SK-N-SH (cell line): Measurements from ENCODE around the gene FBN1. TPM values are rescaled to one million over a fixed set of nuclear protein-coding genes. Genes with fewer than 3 reads are reported as not detected.

Source experiments
- CTCF ChIA-PET: fragments of 300-600, 350-600 bp; formaldehyde crosslinking; extraction: SDS; loops from one replicate; lab custom pipeline; 2021; lab: Yijun Ruan, JAX
- POLR2A ChIA-PET: fragments of 350-600 bp; sonication (Branson Sonifier 250); formaldehyde crosslinking; extraction: SDS; loops from one replicate; lab custom pipeline; 2020; ENCODE audit warnings: antibody characterized with exemption, inconsistent platforms; lab: Yijun Ruan, JAX
- DNase-seq: peaks from one replicate; pipeline ENCODE4 v3.0.0; 2012
- H2AFZ ChIP-seq: fragments of 200-600 bp; sonication (generic); 2 replicates; pipeline ENCODE4 v1.8.1; 2016; ENCODE audit warnings: antibody characterized with exemption, mild to moderate bottlenecking, low read depth
- H3F3A ChIP-seq: fragments of 200-600 bp; sonication (generic); replicated peaks from 2 replicates; pipeline ENCODE3; 2016; ENCODE audit warnings: antibody characterized with exemption, mild to moderate bottlenecking; ENCODE audit not compliant: insufficient read depth
- H3K27ac ChIP-seq, 2 experiments: fragments of 200-500 bp in 1 of 2; fragments of 200-600 bp in 1 of 2; sonication (Bioruptor generic) in 1 of 2; sonication (generic), shearing (Covaris generic) in 1 of 2; 2 replicates each; pipeline versions ENCODE4 v1.5.1 to v1.6.1; 2014 to 2016; ENCODE audit warnings: low read depth in 2 of 2, inconsistent platforms in 1 of 2, low read length in 1 of 2, mild to moderate bottlenecking in 1 of 2, mixed read lengths in 1 of 2
- H3K27me3 ChIP-seq: fragments of 200-600 bp; sonication (generic), shearing (Covaris generic); 2 replicates; pipeline ENCODE4 v1.6.1; 2016; ENCODE audit warnings: mixed run types; ENCODE audit not compliant: insufficient read depth
- H3K36me3 ChIP-seq, 2 experiments: fragments of 200-500 bp in 1 of 2; fragments of 200-600 bp in 1 of 2; sonication (Bioruptor generic) in 1 of 2; sonication (generic) in 1 of 2; replicated peaks in 1 of 2; 2 replicates each; pipeline versions ENCODE3 to v1.5.1; 2014 to 2016; ENCODE audit warnings: low read length in 1 of 2, mild to moderate bottlenecking in 1 of 2; ENCODE audit not compliant: insufficient read depth in 2 of 2, control insufficient read depth in 1 of 2
- H3K4me1 ChIP-seq, 2 experiments: fragments of 200-500 bp in 1 of 2; fragments of 200-600 bp in 1 of 2; sonication (Bioruptor generic) in 1 of 2; sonication (generic), shearing (Covaris generic) in 1 of 2; 2 replicates each; pipeline versions ENCODE4 v1.5.1 to v1.6.1; 2014 to 2016; ENCODE audit warnings: low read depth in 1 of 2, low read length in 1 of 2, mixed run types in 1 of 2; ENCODE audit not compliant: insufficient read depth in 2 of 2, control insufficient read depth in 1 of 2
- H3K4me2 ChIP-seq: fragments of 200-600 bp; sonication (generic), shearing (Covaris generic); 2 replicates; pipeline ENCODE4 v1.6.1; 2017; ENCODE audit warnings: mixed run types
- H3K4me3 ChIP-seq, 2 experiments: fragments of 200-500 bp in 1 of 2; fragments of 200-600 bp in 1 of 2; sonication (Bioruptor generic) in 1 of 2; sonication (generic), shearing (Covaris generic) in 1 of 2; 2 replicates each; pipeline versions ENCODE4 v1.5.1 to v1.8.1; 2014 to 2016; ENCODE audit warnings: low read depth in 2 of 2, inconsistent platforms in 1 of 2, low read length in 1 of 2, mild to moderate bottlenecking in 1 of 2, mixed read lengths in 1 of 2, moderate library complexity in 1 of 2
- H3K79me2 ChIP-seq: fragments of 200-600 bp; sonication (generic); 2 replicates; pipeline ENCODE4 v1.8.1; 2017; ENCODE audit warnings: mild to moderate bottlenecking; ENCODE audit not compliant: insufficient read depth
- H3K9ac ChIP-seq: fragments of 200-600 bp; sonication (generic); 2 replicates; pipeline ENCODE4 v1.6.1; 2017; ENCODE audit warnings: mixed run types
- H3K9me2 ChIP-seq: fragments of 200-600 bp; sonication (generic); 2 replicates; pipeline ENCODE4 v1.6.1; 2017; ENCODE audit warnings: mixed run types
- H3K9me3 ChIP-seq: fragments of 200-600 bp; sonication (generic); 2 replicates; pipeline ENCODE4 v1.6.1; 2017; ENCODE audit warnings: mixed run types, mild to moderate bottlenecking, moderate library complexity
- H4K20me1 ChIP-seq: fragments of 200-600 bp; sonication (generic); 2 replicates; pipeline ENCODE4 v1.6.1; 2017; ENCODE audit warnings: mild to moderate bottlenecking, mixed run types; ENCODE audit not compliant: insufficient read depth
- EP300 ChIP-seq, 2 experiments: IDR thresholded peaks; 2 replicates each; pipeline versions ENCODE4 v1.4.0 to v1.6.1; 2012; ENCODE audit warnings: borderline replicate concordance in 1 of 2, low read depth in 1 of 2, low read length in 1 of 2
- EZH2phosphoT487 ChIP-seq: fragments of 200-600 bp; sonication (generic); IDR thresholded peaks from 2 replicates; pipeline ENCODE4 v1.6.1; 2017; ENCODE audit warnings: low read depth, mixed run types, mild to moderate bottlenecking, antibody characterized with exemption, moderate library complexity, borderline replicate concordance
- FOSL2 ChIP-seq: IDR thresholded peaks from 2 replicates; pipeline ENCODE4 v1.4.0; 2012; ENCODE audit warnings: low read depth, mild to moderate bottlenecking, moderate library complexity, borderline replicate concordance
- FOXJ3 ChIP-seq: sonication (generic); formaldehyde crosslinking; IDR thresholded peaks from 2 replicates; pipeline ENCODE4 v1.5.1; 2020; ENCODE audit warnings: mild to moderate bottlenecking, missing genetic modification reagents
- GABPA ChIP-seq: IDR thresholded peaks from 2 replicates; pipeline ENCODE4 v1.4.0; 2012; ENCODE audit warnings: low read depth, mild to moderate bottlenecking
- JUND ChIP-seq: IDR thresholded peaks from 2 replicates; pipeline ENCODE4 v1.4.0; 2012
- MAX ChIP-seq: IDR thresholded peaks from 2 replicates; pipeline ENCODE4 v1.4.0; 2012; ENCODE audit warnings: low read depth
- NFIC ChIP-seq: IDR thresholded peaks from 2 replicates; pipeline ENCODE4 v1.4.0; 2012; ENCODE audit warnings: borderline replicate concordance
- POLR2AphosphoS5 ChIP-seq: IDR thresholded peaks from 2 replicates; pipeline ENCODE4 v1.6.1; 2012; ENCODE audit warnings: low read depth, low read length
- REST ChIP-seq: IDR thresholded peaks from 2 replicates; pipeline ENCODE4 v1.6.1; 2012; ENCODE audit warnings: mild to moderate bottlenecking, low read depth, low read length, moderate library complexity
- RFX5 ChIP-seq: IDR thresholded peaks from 2 replicates; pipeline ENCODE4 v1.6.1; 2012; ENCODE audit warnings: mild to moderate bottlenecking, improper control_type of control experiment, low read length
- RXRA ChIP-seq: IDR thresholded peaks from 2 replicates; pipeline ENCODE4 v1.4.0; 2012; ENCODE audit warnings: low read depth, mild to moderate bottlenecking, borderline replicate concordance
- SMC3 ChIP-seq: IDR thresholded peaks from 2 replicates; pipeline ENCODE4 v1.6.1; 2012; ENCODE audit warnings: low read depth, low read length, improper control_type of control experiment
- TAF1 ChIP-seq: IDR thresholded peaks from 2 replicates; pipeline ENCODE4 v1.6.1; 2012; ENCODE audit warnings: low read depth, mild to moderate bottlenecking, low read length, moderate library complexity, borderline replicate concordance
- TEAD4 ChIP-seq: IDR thresholded peaks from 2 replicates; pipeline ENCODE4 v1.4.0; 2012; ENCODE audit warnings: mild to moderate bottlenecking, borderline replicate concordance; ENCODE audit not compliant: insufficient read depth
- USF2 ChIP-seq: fragments of 150-350 bp; IDR thresholded peaks from 2 replicates; pipeline ENCODE4 v1.6.1; 2017; ENCODE audit warnings: antibody characterized with exemption, low read length, low read depth, borderline replicate concordance
- YY1 ChIP-seq: IDR thresholded peaks from 2 replicates; pipeline ENCODE4 v1.4.0; 2012; ENCODE audit warnings: low read depth, mild to moderate bottlenecking
- ZBTB33 ChIP-seq: IDR thresholded peaks from 2 replicates; pipeline ENCODE4 v1.4.0; 2012; ENCODE audit warnings: low read depth, borderline replicate concordance
- WGBS: methylation state at CpG from one replicate; pipeline ENCODE4 v1.1.6; 2017; ENCODE audit warnings: low lambda C conversion rate; 5-methylcytosine and 5-hydroxymethylcytosine counted together
- polyA plus RNA-seq, 3 experiments: library from polyadenylated mRNA; depleted of rRNA; stranded (reverse); fragments of >200 nt; gene quantifications; 2 replicates each; pipeline ENCODE4 v1.2.3, GENCODE V29; 2012

FBN1 gene
- polyA plus RNA-seq, 1 of the 3 experiments (the other 2 are of a cell fraction) = 248 TPM

- no peak for TF ChIP-seq ZBTB33
- TF ChIP-seq FOSL2 = no peak
- TF ChIP-seq USF2 = no peak
- no peak for TF ChIP-seq EP300 (IDR thresholded peaks at IDR 0.05; ENCODE audit: borderline replicate concordance in 1 of 2, low read depth in 1 of 2, low read length in 1 of 2)
- TF ChIP-seq YY1 = no peak
- no peak for TF ChIP-seq TAF1
These were observed 29.9 kb upstream of the FBN1 start (continued) for GRCh38 chr15:48675436-48675835.

- 0 out of 2 replicates have a peak overlapping the region, but pooled peaks have one; percentile 3 for H3K4me2 ChIP-seq
- peak overlapping the region in 1 of 2 experiments; percentile 49; a peak in 2 of 4 replicates for H3K27ac ChIP-seq
- DNase-seq = no peak
These were observed 29.4 kb upstream of the FBN1 start for GRCh38 chr15:48674876-48675275.

More at GRCh38 chr15:48674876-48675275, 29.4 kb upstream of the FBN1 start:
- Histone ChIP-seq H3F3A (peaks cover 14% of the 10 kb centered on the region), H3K9me2 (no peaks in the 10 kb centered on the region), H2AFZ (peak overlapping the region; percentile 23; the same call in 1 of the 2 replicates), H4K20me1 (no peaks in the 10 kb centered on the region), H3K36me3 (no peaks in the 10 kb centered on the region), H3K4me1 (peaks cover 0 to 16% of the 10 kb centered on the region in 2 experiments; a peak in 2 of 4 replicates), H3K27me3 (no peaks in the 10 kb centered on the region), H3K9me3 (no peaks in the 10 kb centered on the region), H3K4me3 (no peak overlapping the region), H3K9ac (no peak overlapping the region), H3K79me2 (no peaks in the 10 kb centered on the region)
- 32% methylated on average over 3 of the region's 3 CpGs for WGBS
- ChIA-PET CTCF (no interaction called here), POLR2A (no interaction called here)
- TF ChIP-seq MAX (no peak), RFX5 (no peak), NFIC (no peak), TAF1 (no peak), POLR2AphosphoS5 (no peak), GABPA (no peak), SMC3 (no peak), FOXJ3 (CRISPR knock-in tag) (no peak), TEAD4 (no peak), USF2 (no peak), YY1 (no peak), RXRA (no peak), REST (no peak), EZH2phosphoT487 (no peak), JUND (no peak)
